Hepatocyte (in vitro differentiated cells): ENCODE measurements around the gene A2ML1. TPM values are rescaled to one million over a fixed set of nuclear protein-coding genes. Genes with fewer than 3 reads are reported as not detected.
"Not testable (repeated sequence)": the region's sequence is repeated elsewhere in the genome, so short reads cannot be mapped to it uniquely, and the experiment has no call there.

ENCODE experiments used
- DNase-seq: peaks from one replicate; pipeline ENCODE4 v3.0.0-alpha.2; 2016; ENCODE audit warnings: low spot score
- H2AFZ ChIP-seq: fragments of 200-600 bp; sonication (generic); 2 replicates; pipeline ENCODE4 v1.6.0; 2016; ENCODE audit warnings: antibody characterized with exemption, mild to moderate bottlenecking
- H3K27ac ChIP-seq: fragments of 200-600 bp; sonication (generic); 2 replicates; pipeline ENCODE4 v1.5.1; 2016; ENCODE audit warnings: mild to moderate bottlenecking
- H3K27me3 ChIP-seq: fragments of 200-600 bp; sonication (generic); 2 replicates; pipeline ENCODE4 v1.6.1; 2016
- H3K36me3 ChIP-seq: fragments of 200-600 bp; sonication (generic); replicated peaks from 2 replicates; pipeline ENCODE4 v1.5.1; 2016; ENCODE audit warnings: low read depth; ENCODE audit not compliant: insufficient read depth
- H3K4me1 ChIP-seq: fragments of 200-600 bp; sonication (generic); 2 replicates; pipeline ENCODE4 v1.5.1; 2016; ENCODE audit warnings: mild to moderate bottlenecking, moderate library complexity; ENCODE audit not compliant: insufficient read depth
- H3K4me2 ChIP-seq: fragments of 200-600 bp; sonication (generic); 2 replicates; pipeline ENCODE4 v1.6.0; 2016
- H3K4me3 ChIP-seq: fragments of 200-600 bp; sonication (generic); 2 replicates; pipeline ENCODE4 v1.5.1; 2016; ENCODE audit warnings: mild to moderate bottlenecking
- H3K79me2 ChIP-seq: fragments of 200-600 bp; sonication (generic); 2 replicates; pipeline ENCODE4 v1.6.0; 2017; ENCODE audit warnings: mild to moderate bottlenecking
- H3K9me2 ChIP-seq: fragments of 200-600 bp; sonication (generic); replicated peaks from 2 replicates; pipeline ENCODE4 v1.6.0; 2017; ENCODE audit warnings: mild to moderate bottlenecking; ENCODE audit not compliant: insufficient read depth
- H3K9me3 ChIP-seq: fragments of 200-600 bp; sonication (generic); 2 replicates; pipeline ENCODE4 v1.5.1; 2016; ENCODE audit warnings: low read depth, mild to moderate bottlenecking
- H4K20me1 ChIP-seq: fragments of 200-600 bp; sonication (generic); 2 replicates; pipeline ENCODE4 v1.6.0; 2016; ENCODE audit warnings: mild to moderate bottlenecking; ENCODE audit not compliant: insufficient read depth, poor library complexity, severe bottlenecking
- CTCF ChIP-seq: fragments of 200-600 bp; sonication (generic); IDR thresholded peaks from 2 replicates; pipeline ENCODE4 v1.5.1; 2016; ENCODE audit warnings: antibody characterized with exemption, mild to moderate bottlenecking; ENCODE audit not compliant: poor library complexity
- EZH2 ChIP-seq: fragments of 200-600 bp; sonication (generic); IDR thresholded peaks from 2 replicates; pipeline ENCODE4 v1.6.1; 2016; ENCODE audit warnings: antibody characterized with exemption, mild to moderate bottlenecking, borderline replicate concordance
- EZH2phosphoT487 ChIP-seq: fragments of 200-600 bp; sonication (generic); IDR thresholded peaks from one replicate; pipeline ENCODE4 v1.6.1; 2018; ENCODE audit warnings: antibody characterized with exemption, mild to moderate bottlenecking, low read depth, moderate library complexity; ENCODE audit not compliant: unreplicated experiment, severe bottlenecking
- WGBS: methylation state at CpG from one replicate; pipeline ENCODE4 v1.1.6; 2016; ENCODE audit warnings: low lambda C conversion rate; ENCODE audit errors: missing lambda C conversion rate; 5-methylcytosine and 5-hydroxymethylcytosine counted together
- polyA plus RNA-seq: library from polyadenylated mRNA; unstranded; fragments of >200 nt; fragmentation: Nextera tagmentation; extraction: Ambion mirVana; gene quantifications from 2 replicates; pipeline ENCODE4 v1.2.1, GENCODE V29; 2016
- total RNA-seq: library from RNA; depleted of rRNA; stranded (reverse); fragments of >200 nt; gene quantifications from 2 replicates; pipeline ENCODE4 v1.2.3, GENCODE V29; 2014

The A2ML1 gene
- total and polyA plus RNA-seq, 2 experiments from 2014 or later = 1.0 to 1.1 TPM

- no peak for TF ChIP-seq EZH2
- no peak for TF ChIP-seq EZH2phosphoT487
- peak; percentile 57 for TF ChIP-seq CTCF
- DNase-seq = peak; percentile 57
- Histone ChIP-seq H3K27ac (no peak overlapping the region), H3K36me3 (no peaks in the 10 kb centered on the region), H2AFZ (no peak overlapping the region), H4K20me1 (no peaks in the 10 kb centered on the region), H3K4me3 (no peak overlapping the region), H3K9me3 (no peaks in the 10 kb centered on the region), H3K4me1 (no peaks in the 10 kb centered on the region), H3K4me2 (no peak overlapping the region), H3K9me2 (no peaks in the 10 kb centered on the region), H3K79me2 (no peaks in the 10 kb centered on the region), H3K27me3 (no peaks in the 10 kb centered on the region)
- WGBS = 83% methylated on average over 1 of the region's 1 CpG
Measured at GRCh38 chr12:8780389-8780788, 42.0 kb upstream of the A2ML1 start.

GRCh38 chr12:8781381-8782127 is 40.9 kb upstream of the A2ML1 start:
- 87% methylated on average over 2 of the region's 2 CpGs for WGBS
- no peak for DNase-seq
- Histone ChIP-seq H3K4me1 (no peaks in the 10 kb centered on the region), H3K9me2 (no peaks in the 10 kb centered on the region), H3K4me3 (no peak overlapping the region), H3K27me3 (no peaks in the 10 kb centered on the region), H3K4me2 (no peak overlapping the region), H2AFZ (no peak overlapping the region), H3K27ac (no peak overlapping the region), H3K79me2 (no peaks in the 10 kb centered on the region), H3K36me3 (no peaks in the 10 kb centered on the region), H4K20me1 (no peaks in the 10 kb centered on the region), H3K9me3 (no peaks in the 10 kb centered on the region)
- no peak for TF ChIP-seq EZH2phosphoT487
- TF ChIP-seq CTCF = no peak
- TF ChIP-seq EZH2 = no peak

- H3K36me3 ChIP-seq = no peaks in the 10 kb centered on the region
- DNase-seq = no peak
- H3K27ac ChIP-seq = no peak overlapping the region
Measured at GRCh38 chr12:8784290-8784888, 38.0 kb upstream of the A2ML1 start.

GRCh38 chr12:8785499-8785898 is 36.9 kb upstream of the A2ML1 start:
- no peaks in the 10 kb centered on the region for H3K36me3 ChIP-seq
- H3K27ac ChIP-seq = no peak overlapping the region
- no peaks in the 10 kb centered on the region for H3K27me3 ChIP-seq
- H2AFZ ChIP-seq = no peak overlapping the region
- WGBS = 97% methylated on average over 4 of the region's 4 CpGs
- TF ChIP-seq EZH2phosphoT487 = no peak
- H3K4me1 ChIP-seq = no peaks in the 10 kb centered on the region
- no peak for DNase-seq
- H3K79me2 ChIP-seq = peaks cover 6% of the 10 kb centered on the region
- H3K9me2 ChIP-seq = no peaks in the 10 kb centered on the region
- H3K9me3 ChIP-seq = no peaks in the 10 kb centered on the region
- H3K4me2 ChIP-seq = no peak overlapping the region
- H4K20me1 ChIP-seq = no peaks in the 10 kb centered on the region
- H3K4me3 ChIP-seq = no peak overlapping the region

More at GRCh38 chr12:8784290-8784888, 38.0 kb upstream of the A2ML1 start:
- H3K9me3 ChIP-seq = no peaks in the 10 kb centered on the region
- H3K9me2 ChIP-seq = no peaks in the 10 kb centered on the region
- H3K4me1 ChIP-seq = no peaks in the 10 kb centered on the region
- no peaks in the 10 kb centered on the region for H4K20me1 ChIP-seq
- H3K4me3 ChIP-seq = no peak overlapping the region
- H3K27me3 ChIP-seq = no peaks in the 10 kb centered on the region
- no peak overlapping the region for H2AFZ ChIP-seq
- TF ChIP-seq EZH2phosphoT487 = no peak
- H3K4me2 ChIP-seq = no peak overlapping the region
- H3K79me2 ChIP-seq = peaks cover 4% of the 10 kb centered on the region

GRCh38 chr12:8787206-8787605 is 35.2 kb upstream of the A2ML1 start:
- not testable (repeated sequence) for H3K9me2 ChIP-seq, H3K36me3 ChIP-seq, H4K20me1 ChIP-seq, H2AFZ ChIP-seq, H3K4me3 ChIP-seq, H3K79me2 ChIP-seq, H3K4me2 ChIP-seq, H3K9me3 ChIP-seq, H3K27ac ChIP-seq, H3K27me3 ChIP-seq, DNase-seq, H3K4me1 ChIP-seq
- 98% methylated on average over 19 of the region's 28 CpGs for WGBS

- Histone ChIP-seq H3K4me2 (peak overlapping the region; percentile 87), H3K27ac (peak overlapping the region; percentile 43), H2AFZ (peak overlapping the region; percentile 77), H3K4me3 (peak overlapping the region; percentile 67)
- not testable (repeated sequence) for H3K9me2 ChIP-seq, H3K36me3 ChIP-seq, H3K4me1 ChIP-seq, H4K20me1 ChIP-seq, H3K9me3 ChIP-seq, DNase-seq, H3K79me2 ChIP-seq, H3K27me3 ChIP-seq
- WGBS = 7% methylated on average over 10 of the region's 13 CpGs
Measured at GRCh38 chr12:8788706-8789105, 33.7 kb upstream of the A2ML1 start.
